Stimulated activated CD4-positive, alpha-beta T cell treated with anti-CD3 and anti-CD28 coated beads, Interleukin-2, amount 100 ng/mL, for 48 hours (primary cell): ENCODE data around the gene RPS10.
A peak's percentile ranks its signal among the peaks of the same experiment; 100 is the strongest.
"Not testable (repeated sequence)": the region's sequence is repeated elsewhere in the genome, so short reads cannot be mapped to it uniquely, and the experiment has no call there.

Source experiments
- DNase-seq, 2 donors: peaks; one replicate each; pipeline ENCODE4 v3.0.0-alpha.2; 2020

RPS10 gene

GRCh38 chr6:34447386-34447785, 21.5 kb upstream of the RPS10 start:
- DNase-seq: no peak

GRCh38 chr6:34445313-34445860, 19.5 kb upstream of the RPS10 start:
- DNase-seq: no peak

GRCh38 chr6:34441526-34441925, 15.7 kb upstream of the RPS10 start:
- DNase-seq: no peak

- DNase-seq: no peak
Measured at GRCh38 chr6:34439442-34439841, 13.6 kb upstream of the RPS10 start.

GRCh38 chr6:34438705-34439104, 12.8 kb upstream of the RPS10 start:
- no peak for DNase-seq

GRCh38 chr6:34437644-34437970, 11.7 kb upstream of the RPS10 start:
- DNase-seq: no peak

- no peak for DNase-seq
Measured at GRCh38 chr6:34436803-34437643, 11.2 kb upstream of the RPS10 start.

GRCh38 chr6:34435916-34436315, 10.0 kb upstream of the RPS10 start:
- no peak for DNase-seq

- no peak for DNase-seq
Measured at GRCh38 chr6:34425132-34425497, 754 bp downstream of the RPS10 start.

- DNase-seq: no peak
Measured at GRCh38 chr6:34424200-34425131, 1.4 kb downstream of the RPS10 start.

- no peak for DNase-seq
Measured at GRCh38 chr6:34423254-34423653, 2.6 kb downstream of the RPS10 start.

- DNase-seq: no peak
Measured at GRCh38 chr6:34418367-34418766, 7.5 kb downstream of the RPS10 start.

GRCh38 chr6:34416877-34417371, 8.9 kb downstream of the RPS10 start:
- no peak for DNase-seq

GRCh38 chr6:34414999-34415858, 10.6 kb downstream of the RPS10 start:
- DNase-seq: no peak

- DNase-seq: no peak
Measured at GRCh38 chr6:34412643-34413214, 13.1 kb downstream of the RPS10 start.

- DNase-seq: no peak
Measured at GRCh38 chr6:34412016-34412415, 13.9 kb downstream of the RPS10 start.

- DNase-seq: not testable (repeated sequence)
Measured at GRCh38 chr6:34407915-34408314, 18.0 kb downstream of the RPS10 start.

GRCh38 chr6:34396518-34396917, 29.4 kb downstream of the RPS10 start:
- no peak for DNase-seq

- DNase-seq: no peak
Measured at GRCh38 chr6:34393966-34394305, 31.9 kb downstream of the RPS10 start.

- no peak for DNase-seq
Measured at GRCh38 chr6:34393191-34393965, 32.5 kb downstream of the RPS10 start.

GRCh38 chr6:34392497-34393190, 33.2 kb downstream of the RPS10 start, which contains the start of gene NUDT3:
Gene NUDT3 (minus strand): TSS chr6:34392669. CDS start chr6:34392362, 307 bp downstream.
- peak; percentile 93 to 95 for DNase-seq
